WI38 (cell line): ENCODE measurements around the gene UGT1A10.

Experiments used
- H3K4me3 ChIP-seq: 2 replicates; pipeline ENCODE4 v1.5.1; 2011; ENCODE audit warnings: low read depth, mild to moderate bottlenecking, control low read depth, low read length
- TF ChIP-seq, protein P1 (sequence below): IDR thresholded peaks from 2 replicates; pipeline ENCODE4 v1.5.1; 2012; ENCODE audit warnings: low read depth, mild to moderate bottlenecking, control low read depth, low read length

Gene UGT1A10

DNA sequence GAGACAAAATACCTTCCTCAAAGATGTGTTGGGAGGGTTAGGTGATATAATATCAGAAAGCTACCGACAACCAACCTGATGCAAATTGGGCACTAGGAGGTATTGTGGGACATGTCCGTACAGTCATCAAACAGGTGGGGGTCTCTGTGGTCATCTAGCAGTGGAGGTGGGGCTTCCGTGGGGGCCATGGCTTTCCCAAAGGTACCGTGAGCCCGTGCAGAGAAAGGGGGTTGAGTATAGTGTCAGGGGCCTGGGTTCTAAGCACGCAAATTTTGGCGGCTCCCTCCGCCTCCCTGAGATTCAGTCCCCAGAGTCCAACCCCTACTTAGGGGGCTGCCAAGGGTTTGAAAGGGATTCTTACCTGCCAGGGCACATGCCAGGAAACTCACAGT is 185.5 kb downstream of the UGT1A10 start:
- TF ChIP-seq, protein P1, sequence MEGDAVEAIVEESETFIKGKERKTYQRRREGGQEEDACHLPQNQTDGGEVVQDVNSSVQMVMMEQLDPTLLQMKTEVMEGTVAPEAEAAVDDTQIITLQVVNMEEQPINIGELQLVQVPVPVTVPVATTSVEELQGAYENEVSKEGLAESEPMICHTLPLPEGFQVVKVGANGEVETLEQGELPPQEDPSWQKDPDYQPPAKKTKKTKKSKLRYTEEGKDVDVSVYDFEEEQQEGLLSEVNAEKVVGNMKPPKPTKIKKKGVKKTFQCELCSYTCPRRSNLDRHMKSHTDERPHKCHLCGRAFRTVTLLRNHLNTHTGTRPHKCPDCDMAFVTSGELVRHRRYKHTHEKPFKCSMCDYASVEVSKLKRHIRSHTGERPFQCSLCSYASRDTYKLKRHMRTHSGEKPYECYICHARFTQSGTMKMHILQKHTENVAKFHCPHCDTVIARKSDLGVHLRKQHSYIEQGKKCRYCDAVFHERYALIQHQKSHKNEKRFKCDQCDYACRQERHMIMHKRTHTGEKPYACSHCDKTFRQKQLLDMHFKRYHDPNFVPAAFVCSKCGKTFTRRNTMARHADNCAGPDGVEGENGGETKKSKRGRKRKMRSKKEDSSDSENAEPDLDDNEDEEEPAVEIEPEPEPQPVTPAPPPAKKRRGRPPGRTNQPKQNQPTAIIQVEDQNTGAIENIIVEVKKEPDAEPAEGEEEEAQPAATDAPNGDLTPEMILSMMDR: no peak
- no peak overlapping the region for H3K4me3 ChIP-seq

DNA sequence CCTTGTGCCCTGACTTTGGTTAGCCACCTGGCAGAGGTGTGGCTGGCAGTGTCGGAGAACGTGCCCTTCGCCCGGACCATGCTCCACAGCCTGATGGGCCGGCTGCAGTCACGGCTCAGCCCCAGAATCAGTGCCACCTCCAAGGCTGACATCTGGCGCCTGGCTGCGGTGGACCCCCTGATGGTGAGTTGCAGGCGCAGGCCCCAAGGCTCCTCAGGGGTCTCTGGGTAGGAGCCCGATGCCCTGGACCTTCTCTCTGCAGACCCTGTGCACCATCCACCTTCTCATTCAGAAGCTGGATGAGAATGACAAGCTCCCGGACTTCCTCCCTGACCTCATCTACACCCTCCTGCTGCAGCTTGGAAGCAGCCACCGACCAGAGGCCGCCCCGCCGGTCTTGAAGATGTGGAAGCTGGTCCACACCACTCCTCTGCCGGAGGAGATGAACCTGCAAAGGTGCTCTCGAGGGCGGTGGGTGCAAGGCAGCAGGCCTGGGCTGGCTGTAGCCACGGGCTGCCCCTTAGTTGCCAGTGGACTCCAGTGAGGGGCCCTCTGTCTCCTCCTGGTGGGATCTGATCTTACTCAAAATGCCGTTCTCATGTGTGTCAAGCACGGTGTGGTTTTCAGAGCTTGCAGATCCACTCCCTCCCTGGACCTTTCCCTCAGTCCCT is 186.0 kb downstream of the UGT1A10 start:
- no peak overlapping the region for H3K4me3 ChIP-seq
- TF ChIP-seq, protein P1: no peak
